K562 (cell line): ENCODE measurements around the gene PPIE. TPM values are rescaled to one million over a fixed set of nuclear protein-coding genes. Genes with fewer than 3 reads are reported as not detected.
"Not testable (repeated sequence)": the region's sequence is repeated elsewhere in the genome, so short reads cannot be mapped to it uniquely, and the experiment has no call there.

ENCODE experiments used
- ATAC-seq: fragments of 200-7000 bp; cut with Tn5 transposase; 3 replicates; pipeline ENCODE4 v1.9.1; 2020; ENCODE audit warnings: moderate library complexity
- BruUV-seq: library from RNA; stranded (reverse); fragments of 400-500 nt; replicated peaks from 2 replicates; lab custom pipeline; 2021; lab: Mats Ljungman, UMichigan
- CTCF ChIA-PET: fragments of 300-600 bp; formaldehyde crosslinking; extraction: SDS; loops from one replicate; lab custom pipeline; 2021; ENCODE audit warnings: low intra/inter-chr PET ratio; lab: Yijun Ruan, JAX
- POLR2A ChIA-PET: fragments of 300-600, 350-650 bp; sonication (Branson Sonifier 250); formaldehyde crosslinking; extraction: SDS; loops from one replicate; lab custom pipeline; 2021; ENCODE audit warnings: antibody characterized with exemption, inconsistent platforms; lab: Yijun Ruan, JAX
- DNase-seq, 4 experiments: peaks; one replicate each; pipeline versions ENCODE4 v3.0.0 to v3.0.0-alpha.2; 2011 to 2018; ENCODE audit warnings: low spot score in 3 of 4, mixed read lengths in 3 of 4; ENCODE audit errors: extremely low read depth in 1 of 4
- FAIRE-seq: peaks from 2 replicates; lab custom pipeline; 2011; peaks lifted over from hg19 to GRCh38; lab: Jason Lieb, UNC
- H2AFZ ChIP-seq: 2 replicates; pipeline ENCODE4 v1.6.0; 2011; ENCODE audit warnings: low read depth, low read length, control low read depth, inconsistent platforms
- H3K27ac ChIP-seq: fragments of 200-600 bp; 3 replicates; pipeline ENCODE4 v1.8.0; 2011; ENCODE audit warnings: low read depth, mild to moderate bottlenecking, control low read depth, inconsistent platforms, low read length, moderate library complexity, mixed read lengths; ENCODE audit errors: extremely low read depth
- H3K27me3 ChIP-seq, 2 experiments: fragments of 300-600 bp in 1 of 2; 2 replicates in 1 of 2; 3 replicates in 1 of 2; pipeline versions ENCODE4 v1.6.0 to v1.8.0; 2011; ENCODE audit warnings: inconsistent platforms in 2 of 2, low read length in 2 of 2, mild to moderate bottlenecking in 1 of 2, mixed read lengths in 1 of 2, moderate library complexity in 1 of 2; ENCODE audit not compliant: control insufficient read depth in 2 of 2, insufficient read depth in 2 of 2
- H3K36me3 ChIP-seq: fragments of 300-600 bp; 3 replicates; pipeline ENCODE4 v1.8.0; 2011; ENCODE audit warnings: mild to moderate bottlenecking, low read length, inconsistent platforms; ENCODE audit not compliant: control insufficient read depth, insufficient read depth
- H3K4me1 ChIP-seq, 2 experiments: fragments of 200-600 bp in 1 of 2; replicated peaks in 1 of 2; 2 replicates in 1 of 2; 3 replicates in 1 of 2; pipeline versions ENCODE4 v1.5.1 to v1.8.0; 2011; ENCODE audit warnings: inconsistent platforms in 2 of 2, low read length in 2 of 2, mild to moderate bottlenecking in 1 of 2, mixed read lengths in 1 of 2, moderate library complexity in 1 of 2; ENCODE audit not compliant: control insufficient read depth in 2 of 2, insufficient read depth in 2 of 2
- H3K4me2 ChIP-seq: 2 replicates; pipeline ENCODE4 v1.6.1; 2011; ENCODE audit warnings: low read length, control low read depth, inconsistent platforms, mixed read lengths; ENCODE audit not compliant: insufficient read depth
- H3K4me3 ChIP-seq: fragments of 200-600 bp; sonication (generic), shearing (Covaris generic); 2 replicates; pipeline ENCODE4 v1.5.1; 2016; ENCODE audit warnings: control low read depth, inconsistent platforms
- H3K79me2 ChIP-seq: fragments of 200-600 bp; 3 replicates; pipeline ENCODE4 v1.8.0; 2011; ENCODE audit warnings: low read length, inconsistent platforms; ENCODE audit not compliant: control insufficient read depth, insufficient read depth
- H3K9ac ChIP-seq, 2 experiments: 2 replicates each; pipeline versions ENCODE4 v1.6.0 to v1.6.1; 2011; ENCODE audit warnings: low read depth in 2 of 2, low read length in 2 of 2, control low read depth in 1 of 2, inconsistent platforms in 1 of 2, mild to moderate bottlenecking in 1 of 2, mixed read lengths in 1 of 2; ENCODE audit not compliant: insufficient read depth in 1 of 2
- H3K9me1 ChIP-seq: one replicate; pipeline ENCODE4 v1.6.0; 2011; ENCODE audit warnings: inconsistent platforms, mild to moderate bottlenecking, low read length, moderate library complexity; ENCODE audit not compliant: control insufficient read depth, insufficient read depth
- H3K9me3 ChIP-seq: replicated peaks from 2 replicates; pipeline ENCODE4 v1.5.1; 2011; ENCODE audit warnings: low read depth, low read length, inconsistent platforms; ENCODE audit not compliant: control insufficient read depth, insufficient read depth
- H4K20me1 ChIP-seq: replicated peaks from 2 replicates; pipeline ENCODE4 v1.6.1; 2011; ENCODE audit warnings: low read length, inconsistent platforms, mixed read lengths; ENCODE audit not compliant: control insufficient read depth, insufficient read depth
- WGBS: fragments of 100-300 bp; shearing (Covaris generic); methylation state at CpG from one replicate; pipeline ENCODE4 v1.1.6; 2016; ENCODE audit warnings: low coverage, mixed read lengths; ENCODE audit not compliant: insufficient coverage; ENCODE audit errors: missing lambda C conversion rate; 5-methylcytosine and 5-hydroxymethylcytosine counted together
- in situ Hi-C: fragments of 300-500 bp; cut with MboI; formaldehyde crosslinking; loops from 4 replicates; pipeline ENCODE4 v1.15.0; 2018; ENCODE audit warnings: inconsistent platforms, mixed read lengths
- intact Hi-C: fragments of 100-400 bp; cut with micrococcal nuclease; formaldehyde crosslinking; loops from 2 replicates; pipeline ENCODE4 v1.14.2; 2022
- polyA plus RNA-seq, 8 experiments: library from polyadenylated mRNA; depleted of rRNA in 4 of 8; stranded (reverse) in 5 of 8; unstranded in 3 of 8; fragments of >200 nt; fragmentation: Nextera tagmentation in 2 of 8; fragmentation: Illumina TruSeq in 1 of 8; extraction: Ambion mirVana in 2 of 8; extraction: Trizol in 1 of 8; gene quantifications; 2 replicates each; pipeline versions ENCODE4 v1.2.1 to v1.2.3, GENCODE V29; 2011 to 2014; ENCODE audit warnings: inconsistent platforms in 1 of 8, missing spikeins in 1 of 8
- total RNA-seq, 7 experiments: library from RNA; depleted of rRNA in 6 of 7; stranded (reverse); fragments of >200 nt in 6 of 7; fragmentation: Illumina TruSeq in 2 of 7; extraction: Trizol in 2 of 7; gene quantifications; 2 replicates each; pipeline versions ENCODE4 v1.2.1 to v1.2.3, GENCODE V29; 2011 to 2021; ENCODE audit warnings: low replicate concordance in 1 of 7

Gene PPIE
- total and polyA plus RNA-seq, 9 of the 15 experiments (the other 6 are each of a cell fraction or from before 2014, with no cell fraction given), result 75.4 to 444 (median 131) TPM

GRCh38 chr1:39775141-39775540 is 36.5 kb downstream of the PPIE start:
- H3K9me3 ChIP-seq, CTCF ChIA-PET, ATAC-seq, H3K4me3 ChIP-seq, H3K9me1 ChIP-seq, H3K27ac ChIP-seq, BruUV-seq, H4K20me1 ChIP-seq, H3K36me3 ChIP-seq, intact Hi-C loops, POLR2A ChIA-PET, H3K4me2 ChIP-seq, DNase-seq, H2AFZ ChIP-seq, H3K4me1 ChIP-seq, FAIRE-seq, H3K79me2 ChIP-seq: not testable (repeated sequence)
- H3K9ac ChIP-seq, result peak overlapping the region in 1 of 2 experiments; percentile 26; a peak in 1 of 4 replicates
- peaks cover 5 to 20% of the 10 kb centered on the region in 2 experiments; a peak in 2 of 5 replicates for H3K27me3 ChIP-seq
- 21% methylated on average over 11 of the region's 11 CpGs for WGBS
- in situ Hi-C loops, result loop anchor here (10.0 kb wide), 1 partner anchor 270 kb away; no protein-coding TSS in a partner anchor

GRCh38 chr1:39775676-39776399 is 37.2 kb downstream of the PPIE start:
- CTCF ChIA-PET, POLR2A ChIA-PET, ATAC-seq, H2AFZ ChIP-seq, H3K9me3 ChIP-seq, DNase-seq, intact Hi-C loops, H3K79me2 ChIP-seq, BruUV-seq, H3K9me1 ChIP-seq, H3K4me3 ChIP-seq, H3K9ac ChIP-seq, H4K20me1 ChIP-seq, H3K36me3 ChIP-seq, H3K4me2 ChIP-seq, H3K27ac ChIP-seq, H3K4me1 ChIP-seq, FAIRE-seq: not testable (repeated sequence)
- in situ Hi-C loops, result loop anchor here (10.0 kb wide), 1 partner anchor 271 kb away; no protein-coding TSS in a partner anchor
- peaks cover 5 to 27% of the 10 kb centered on the region in 2 experiments; a peak in 2 of 5 replicates for H3K27me3 ChIP-seq
- 59% methylated on average over 10 of the region's 20 CpGs for WGBS
